Mammary epithelial cell (primary cell): ENCODE data around the gene SUCNR1.
"Not testable (repeated sequence)": the region's sequence is repeated elsewhere in the genome, so short reads cannot be mapped to it uniquely, and the experiment has no call there.

Source experiments
- CTCF ChIP-seq, 2 donors: IDR thresholded peaks in 1 of 2; conservative IDR thresholded peaks in 1 of 2; 2 replicates each; pipeline ENCODE4 v1.5.1; 2011 to 2012; ENCODE audit warnings: inconsistent platforms in 2 of 2, low read length in 2 of 2, mild to moderate bottlenecking in 2 of 2, control low read depth in 1 of 2, low read depth in 1 of 2; ENCODE audit not compliant: insufficient read depth in 1 of 2; ENCODE audit errors: extremely low read depth in 1 of 2
- EZH2 ChIP-seq: IDR thresholded peaks from 2 replicates; pipeline ENCODE4 v1.6.1; 2012; ENCODE audit warnings: low read length, inconsistent platforms, borderline replicate concordance

DNA sequence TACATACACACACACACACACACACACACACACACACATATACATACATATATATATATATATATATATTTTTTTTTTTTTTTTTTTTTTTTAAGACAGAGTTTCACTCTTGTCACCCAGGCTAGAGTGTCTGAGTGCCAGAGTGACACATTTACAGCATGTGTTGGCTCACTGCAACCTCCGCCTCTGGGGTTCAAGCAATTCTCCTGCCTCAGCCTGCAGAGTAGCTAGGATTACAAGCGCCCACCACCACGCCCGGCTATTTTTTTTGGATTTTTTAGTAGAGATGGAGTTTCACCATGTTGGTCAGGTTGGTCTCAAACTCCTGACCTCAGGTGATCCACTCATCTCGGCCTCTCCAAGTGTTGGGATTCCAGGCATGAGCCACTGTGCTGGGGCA is 636 bp downstream of the SUCNR1 start:
- not testable (repeated sequence) for TF ChIP-seq EZH2; CTCF (conservative IDR thresholded peaks at IDR 0.05 in 1 of 2, IDR thresholded peaks at IDR 0.05 in 1 of 2; ENCODE audit: extremely low read depth in 1 of 2, insufficient read depth in 1 of 2, low read depth in 1 of 2, low read length in 2 of 2)
